GM19463 (cell line): Measurements from ENCODE around the gene HDDC3.

ENCODE experiments used
- ATAC-seq: cut with Tn5 transposase; IDR thresholded peaks from one replicate; pipeline ENCODE4 v1.9.1; 2021; ENCODE audit warnings: mild to moderate bottlenecking, moderate library complexity; ENCODE audit not compliant: unreplicated experiment

HDDC3 gene

GRCh38 chr15:90931828-90932659, at the start of gene HDDC3:
HDDC3 (minus strand) TSS chr15:90932549; CDS start chr15:90932540, 9 bp downstream.
- ATAC-seq = peak; percentile 51

GRCh38 chr15:90982135-90982534, 49.8 kb upstream of the HDDC3 start:
- ATAC-seq = no peak

GRCh38 chr15:90981681-90982080, 49.3 kb upstream of the HDDC3 start:
- peak; percentile 69 for ATAC-seq

- ATAC-seq = no peak
These were observed 47.2 kb upstream of the HDDC3 start for GRCh38 chr15:90979582-90979981.

- no peak for ATAC-seq
These were observed 41.9 kb upstream of the HDDC3 start for GRCh38 chr15:90974216-90974615.

- ATAC-seq = no peak
These were observed 39.8 kb upstream of the HDDC3 start for GRCh38 chr15:90972133-90972532.

GRCh38 chr15:90970274-90970673, 37.9 kb upstream of the HDDC3 start:
- ATAC-seq = no peak

GRCh38 chr15:90968434-90968833, 36.1 kb upstream of the HDDC3 start:
- no peak for ATAC-seq

GRCh38 chr15:90967206-90967605, 34.9 kb upstream of the HDDC3 start:
- no peak for ATAC-seq

GRCh38 chr15:90966262-90966661, 33.9 kb upstream of the HDDC3 start:
- ATAC-seq = no peak

- no peak for ATAC-seq
These were observed 29.7 kb upstream of the HDDC3 start for GRCh38 chr15:90962021-90962420.

GRCh38 chr15:90960298-90961091, 28.1 kb upstream of the HDDC3 start:
- ATAC-seq = no peak

- no peak for ATAC-seq
These were observed 27.5 kb upstream of the HDDC3 start for GRCh38 chr15:90959894-90960293.

GRCh38 chr15:90959028-90959595, 26.8 kb upstream of the HDDC3 start:
- ATAC-seq = no peak

- ATAC-seq = no peak
These were observed 25.4 kb upstream of the HDDC3 start for GRCh38 chr15:90957791-90958190.

GRCh38 chr15:90957031-90957790, 24.9 kb upstream of the HDDC3 start:
- no peak for ATAC-seq

GRCh38 chr15:90956274-90957030, 24.1 kb upstream of the HDDC3 start:
- no peak for ATAC-seq

- no peak for ATAC-seq
These were observed 23.4 kb upstream of the HDDC3 start for GRCh38 chr15:90955624-90956273.

- ATAC-seq = peak; percentile 95
These were observed 22.6 kb upstream of the HDDC3 start, which contains the start of gene RCCD1 for GRCh38 chr15:90954712-90955623. RCCD1 (plus strand) TSS chr15:90954884; CDS start chr15:90956735, 1,851 bp downstream.
